ENCODE data around the gene MTMR12.

GRCh38 chr5:32264957-32265572 is 47.7 kb downstream of the MTMR12 start:
- TF ChIP-seq POLR2A (IDR thresholded peaks at IDR 0.05; ENCODE audit: low read depth, low read length) (no peak), POLR2AphosphoS5 (IDR thresholded peaks at IDR 0.05; ENCODE audit: insufficient read depth, low read depth, low read length) (no peak), EZH2 (IDR thresholded peaks at IDR 0.05; ENCODE audit: borderline replicate concordance, low read depth, low read length, severe bottlenecking) (no peak), JUN (IDR thresholded peaks at IDR 0.05; ENCODE audit: borderline replicate concordance, insufficient read depth, insufficient read length, low read depth) (no peak), MYC (IDR thresholded peaks at IDR 0.05; ENCODE audit: low read depth, low read length) (no peak), GATA2 (IDR thresholded peaks at IDR 0.05; ENCODE audit: insufficient read depth, insufficient read length, low read depth, low read length) (no peak)
- TF ChIP-seq, protein P1, sequence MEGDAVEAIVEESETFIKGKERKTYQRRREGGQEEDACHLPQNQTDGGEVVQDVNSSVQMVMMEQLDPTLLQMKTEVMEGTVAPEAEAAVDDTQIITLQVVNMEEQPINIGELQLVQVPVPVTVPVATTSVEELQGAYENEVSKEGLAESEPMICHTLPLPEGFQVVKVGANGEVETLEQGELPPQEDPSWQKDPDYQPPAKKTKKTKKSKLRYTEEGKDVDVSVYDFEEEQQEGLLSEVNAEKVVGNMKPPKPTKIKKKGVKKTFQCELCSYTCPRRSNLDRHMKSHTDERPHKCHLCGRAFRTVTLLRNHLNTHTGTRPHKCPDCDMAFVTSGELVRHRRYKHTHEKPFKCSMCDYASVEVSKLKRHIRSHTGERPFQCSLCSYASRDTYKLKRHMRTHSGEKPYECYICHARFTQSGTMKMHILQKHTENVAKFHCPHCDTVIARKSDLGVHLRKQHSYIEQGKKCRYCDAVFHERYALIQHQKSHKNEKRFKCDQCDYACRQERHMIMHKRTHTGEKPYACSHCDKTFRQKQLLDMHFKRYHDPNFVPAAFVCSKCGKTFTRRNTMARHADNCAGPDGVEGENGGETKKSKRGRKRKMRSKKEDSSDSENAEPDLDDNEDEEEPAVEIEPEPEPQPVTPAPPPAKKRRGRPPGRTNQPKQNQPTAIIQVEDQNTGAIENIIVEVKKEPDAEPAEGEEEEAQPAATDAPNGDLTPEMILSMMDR (IDR thresholded peaks at IDR 0.05; ENCODE audit: extremely low read depth in 1 of 2, insufficient read depth in 1 of 2, low read depth in 1 of 2, low read length in 2 of 2) = no peak
